Measurements from ENCODE around the gene SORBS1.

Gene SORBS1

GRCh38 chr10:95306851-95307250 lies 254.3 kb downstream of the SORBS1 start:
- DNase-seq: no peak

DNA sequence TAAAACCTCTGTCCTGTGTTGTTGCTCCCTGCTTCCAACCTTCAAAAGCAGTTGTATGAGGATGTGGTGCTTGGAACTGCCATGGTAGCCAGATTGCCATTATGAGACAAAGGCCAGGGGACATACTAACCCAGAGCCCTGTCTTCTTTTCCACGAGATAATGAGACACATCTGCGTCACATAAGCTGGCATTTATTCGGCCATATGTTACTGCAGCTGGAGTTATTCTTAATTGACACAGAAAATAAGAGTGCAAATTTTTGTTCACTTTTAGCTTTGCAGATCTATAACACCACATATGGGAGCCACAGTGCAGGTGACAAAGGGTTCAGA lies 254.9 kb downstream of the SORBS1 start:
- no peak for DNase-seq

GRCh38 chr10:95305606-95306317 lies 255.4 kb downstream of the SORBS1 start:
- DNase-seq: no peak

GRCh38 chr10:95304976-95305375 lies 256.2 kb downstream of the SORBS1 start:
- DNase-seq: no peak

DNA sequence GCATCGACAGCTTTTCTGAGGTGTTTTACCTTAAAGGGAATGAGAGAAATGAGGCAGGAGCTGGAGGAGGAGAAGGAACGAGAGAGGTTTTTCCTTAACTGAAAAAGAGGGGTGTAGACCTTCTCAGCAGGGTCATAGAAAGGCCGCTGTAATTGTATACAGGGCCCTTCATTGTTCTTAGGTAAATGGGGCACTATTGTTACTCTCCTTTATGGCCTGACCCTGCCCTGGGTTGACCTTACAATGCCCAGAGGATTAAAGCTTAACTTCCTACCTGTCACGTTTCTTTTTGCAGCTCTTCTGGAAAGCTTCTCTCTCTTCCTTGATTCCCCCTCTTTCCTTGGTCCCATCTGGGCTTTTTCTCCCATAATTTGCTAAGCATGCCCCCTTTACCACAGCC lies 256.7 kb downstream of the SORBS1 start:
- DNase-seq: no peak

DNA sequence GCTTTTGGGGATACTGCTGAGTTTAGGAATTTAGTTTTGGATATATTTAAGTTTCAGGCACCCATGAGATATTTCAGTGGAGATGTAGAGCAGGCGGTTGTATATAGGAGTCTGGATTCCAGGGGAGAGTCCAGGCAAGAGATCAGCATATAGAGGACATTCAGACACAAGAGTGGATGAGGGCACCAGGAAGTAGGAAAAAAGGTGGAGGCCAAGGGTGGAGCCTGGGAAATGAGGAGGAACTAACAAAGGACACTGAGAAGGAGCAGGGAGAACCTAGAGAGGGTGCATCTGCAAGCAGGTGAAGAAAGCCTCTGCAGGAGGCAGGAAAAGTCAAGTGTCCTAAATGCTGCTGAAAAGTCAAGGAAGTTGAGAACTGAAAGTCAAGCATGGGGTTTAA lies 257.2 kb downstream of the SORBS1 start:
- DNase-seq: no peak

GRCh38 chr10:95303535-95303934 lies 257.6 kb downstream of the SORBS1 start:
- no peak for DNase-seq

DNA sequence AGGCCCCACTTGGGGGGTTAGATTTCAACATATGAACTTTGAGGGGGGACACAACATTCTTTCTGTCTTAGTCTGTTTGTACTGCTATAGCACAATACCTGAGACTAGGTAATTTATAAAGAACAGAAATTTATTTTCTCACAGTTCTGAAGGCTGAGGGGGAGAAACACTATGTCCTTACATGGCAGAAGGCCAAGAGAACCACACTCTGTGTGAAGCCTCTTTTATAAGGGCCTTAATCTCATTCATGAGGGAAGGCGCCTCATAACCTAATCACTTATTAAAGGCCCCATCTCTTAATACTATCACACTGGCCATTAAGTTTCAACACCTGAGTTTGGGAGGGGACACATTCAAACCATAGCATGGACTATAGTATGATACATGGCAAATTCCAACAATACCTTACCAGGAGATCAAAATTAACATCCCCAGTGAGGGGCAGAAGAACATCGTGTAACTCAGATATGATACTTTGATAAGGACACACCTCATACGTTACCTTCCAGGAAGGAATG lies 261.1 kb downstream of the SORBS1 start:
- DNase-seq: no peak

DNA sequence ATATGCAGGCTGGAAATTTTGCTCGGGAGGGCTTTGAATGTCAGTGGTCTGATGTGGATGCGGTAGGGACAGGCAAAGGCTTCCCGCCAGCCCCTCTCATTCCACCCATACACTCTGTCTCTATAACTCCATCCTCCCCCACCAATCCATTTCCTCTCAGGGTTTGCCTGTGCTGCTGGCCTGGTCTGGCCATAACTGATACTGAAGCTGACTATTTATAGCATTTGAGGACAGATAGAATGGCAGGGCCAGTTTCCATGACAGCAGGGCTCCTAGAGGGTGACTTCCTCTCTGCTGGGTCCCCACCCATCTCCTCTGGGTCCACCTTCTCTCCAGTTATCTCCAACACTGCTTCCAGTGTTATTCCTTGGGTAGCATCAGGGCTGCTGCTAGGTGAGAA lies 263.8 kb downstream of the SORBS1 start:
- no peak for DNase-seq

DNA sequence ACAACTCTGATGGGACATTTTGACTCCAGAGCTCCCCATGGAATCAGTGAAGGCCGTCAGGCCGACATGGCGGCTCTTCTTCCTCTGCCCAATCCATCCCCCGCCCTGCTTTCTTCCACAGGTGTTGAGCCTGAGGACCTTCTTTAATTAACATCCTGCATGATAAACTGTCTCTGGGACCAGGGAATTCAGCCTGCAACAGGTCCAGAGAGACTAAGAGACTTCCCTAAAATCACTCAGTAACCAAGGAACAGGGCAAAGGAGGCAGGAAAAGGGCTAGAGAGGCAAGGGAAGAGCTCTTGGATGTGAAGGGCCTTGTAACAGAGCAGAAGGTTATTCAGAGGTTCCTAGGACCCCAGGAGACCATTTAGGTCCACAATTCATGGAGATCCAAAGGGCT lies 264.4 kb downstream of the SORBS1 start:
- no peak for DNase-seq

- DNase-seq: peak; percentile 39
Measured at GRCh38 chr10:95295031-95295755, 266.0 kb downstream of the SORBS1 start.

DNA sequence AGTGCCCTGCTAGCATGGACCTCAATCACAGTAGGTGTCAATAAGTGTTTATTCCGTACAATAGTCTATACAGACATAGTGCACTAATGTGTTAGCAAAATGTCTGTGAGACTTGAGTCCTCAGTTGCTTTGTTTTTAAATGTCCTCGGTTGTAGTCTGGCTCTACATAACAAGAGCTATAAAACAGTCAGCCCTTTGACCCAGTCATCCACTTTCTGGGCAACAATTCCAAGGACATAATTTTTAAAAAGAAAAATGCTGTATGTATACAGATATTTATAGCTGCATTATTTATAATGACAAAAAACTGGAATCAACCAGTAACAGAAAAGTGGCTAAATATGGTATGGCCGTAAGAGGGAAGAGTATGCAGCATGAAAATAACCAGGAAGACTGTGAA lies 267.5 kb downstream of the SORBS1 start:
- no peak for DNase-seq

GRCh38 chr10:95291365-95292039 lies 269.7 kb downstream of the SORBS1 start:
- no peak for DNase-seq

DNA sequence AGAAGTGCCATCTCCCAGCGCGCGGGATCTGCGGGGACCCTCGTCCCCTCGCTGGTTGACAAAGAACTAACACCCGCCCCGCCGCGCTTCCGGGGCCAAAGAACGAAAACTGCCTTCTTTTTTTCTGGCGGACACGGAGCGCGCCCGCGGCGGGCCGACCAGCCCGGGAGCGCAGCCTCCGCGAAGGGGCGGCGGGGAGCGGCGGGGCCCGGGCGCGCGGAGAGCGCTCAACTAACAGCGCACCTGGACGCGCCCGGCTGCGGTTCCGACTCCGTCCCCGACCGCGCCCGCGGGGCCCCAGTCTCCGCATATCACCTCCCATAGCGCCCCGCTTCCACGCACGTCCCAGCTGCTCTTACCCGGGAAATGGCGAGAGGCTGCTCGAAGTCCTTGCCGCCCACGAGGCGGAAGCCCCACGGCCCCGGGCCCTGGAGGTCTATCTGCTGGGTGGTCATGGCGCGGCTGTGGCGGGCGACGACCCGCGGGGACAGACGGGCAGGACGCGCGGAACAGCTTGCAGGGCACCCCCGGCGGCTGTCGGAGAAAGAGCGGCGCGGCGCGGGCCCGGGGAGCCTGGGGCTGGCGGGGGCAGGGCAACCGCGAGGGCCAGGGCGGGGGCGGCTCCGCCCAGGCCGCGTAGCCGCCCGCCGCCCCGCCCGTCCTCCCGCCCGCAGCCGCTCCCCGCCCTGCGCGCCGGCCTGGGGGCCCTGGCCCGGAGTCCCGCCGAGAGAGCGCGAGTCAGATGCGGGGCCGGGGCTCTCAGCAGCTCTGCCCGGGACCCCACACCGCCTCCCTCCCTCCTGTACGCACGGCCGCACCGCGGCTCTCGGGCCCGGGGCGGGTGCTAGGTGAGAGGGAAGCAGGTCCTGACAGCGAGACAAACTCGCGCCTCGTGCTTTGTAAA lies 270.5 kb downstream of the SORBS1 start, which contains the start of gene PDLIM1:
TSS of gene PDLIM1 (minus strand) at position 543 of the 904 bp plus-strand sequence. CDS start at position 455, 88 bp downstream.
- peak; percentile 44 for DNase-seq

- DNase-seq: no peak
Measured at GRCh38 chr10:95289921-95290421, 271.2 kb downstream of the SORBS1 start.

DNA sequence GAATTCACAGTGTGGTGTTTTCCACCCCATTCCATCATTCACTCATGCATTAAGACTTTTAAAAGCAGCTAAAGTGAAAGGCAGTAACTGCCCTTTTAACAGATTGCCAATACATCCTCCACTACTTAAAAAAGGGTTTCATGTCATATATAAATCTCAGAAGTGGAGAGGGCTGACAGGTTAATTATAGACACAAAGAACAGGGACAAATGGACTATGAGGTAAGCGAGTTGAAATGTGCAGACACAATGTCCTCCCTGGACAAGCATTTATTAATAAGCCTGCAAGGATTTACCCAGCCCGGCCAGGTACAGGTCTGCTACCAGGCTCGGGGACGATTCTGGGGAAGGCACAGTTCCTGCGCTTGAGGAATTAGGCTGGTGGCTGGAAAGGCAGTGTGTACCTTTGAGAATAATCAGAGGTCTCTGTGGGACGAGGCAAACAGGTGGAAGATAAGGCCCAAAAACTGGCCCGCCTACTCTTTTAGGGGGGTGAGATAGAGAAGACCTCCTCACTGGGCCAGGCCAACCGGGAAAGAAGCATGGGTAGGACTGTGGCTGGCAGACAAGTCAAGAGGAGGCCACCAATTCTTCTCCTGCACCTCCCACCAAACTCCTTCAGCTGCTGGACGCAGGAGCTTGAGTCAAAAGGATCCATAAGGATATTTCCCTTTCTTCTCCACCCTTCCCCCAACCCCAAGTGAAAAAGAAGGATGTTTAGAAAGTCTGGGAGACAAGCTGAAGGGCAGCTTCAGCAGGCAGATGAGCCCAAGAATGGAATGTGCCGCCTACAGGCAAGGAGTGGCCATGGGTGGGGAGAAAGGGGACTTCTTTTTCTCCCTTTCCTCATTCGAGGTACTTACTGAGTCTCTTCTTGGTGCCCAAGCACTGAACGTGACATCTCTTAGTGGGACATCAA lies 271.9 kb downstream of the SORBS1 start:
- DNase-seq: no peak

GRCh38 chr10:95288303-95288702 lies 272.9 kb downstream of the SORBS1 start:
- no peak for DNase-seq

GRCh38 chr10:95287281-95287680 lies 273.9 kb downstream of the SORBS1 start:
- DNase-seq: no peak

GRCh38 chr10:95286707-95287106 lies 274.5 kb downstream of the SORBS1 start:
- DNase-seq: no peak

DNA sequence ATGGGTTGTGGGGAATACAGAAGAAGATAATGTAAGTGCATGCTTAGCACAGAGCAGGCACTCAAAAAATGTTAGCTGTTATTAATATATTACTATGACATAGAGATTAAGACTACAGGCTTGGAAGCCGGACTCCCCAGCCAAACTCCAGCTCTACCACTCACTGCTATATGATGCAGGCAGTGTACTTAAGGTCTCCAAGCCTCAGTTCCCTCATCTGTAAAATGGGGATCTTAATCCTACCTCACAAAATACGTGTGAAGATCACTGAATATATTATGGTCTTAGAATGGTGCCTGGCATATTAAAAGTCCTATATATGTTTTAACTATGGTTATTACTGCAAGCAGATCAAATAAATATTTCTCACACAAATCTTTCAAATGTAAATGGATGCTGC lies 275.6 kb downstream of the SORBS1 start:
- no peak for DNase-seq

GRCh38 chr10:95284807-95285206 lies 276.4 kb downstream of the SORBS1 start:
- no peak for DNase-seq

Measured in CD4-positive, alpha-beta T cell treated with Interleukin-12 subunit alpha and Interleukin-12 subunit beta, for 1 hour (primary cell).